Stomach smooth muscle (tissue), 2 donors: Measurements from ENCODE around the gene ST8SIA2.

Experiments
- H3K27ac ChIP-seq: one replicate; pipeline ENCODE4 v1.7.0; 2013; ENCODE audit warnings: mild to moderate bottlenecking, low read length, inconsistent platforms
- H3K27me3 ChIP-seq, 2 donors: one replicate each; pipeline ENCODE4 v1.7.0; 2013; ENCODE audit warnings: low read length in 2 of 2; ENCODE audit not compliant: insufficient read depth in 2 of 2, control insufficient read depth in 1 of 2
- H3K36me3 ChIP-seq, 2 donors: one replicate each; pipeline ENCODE4 v1.7.0; 2013; ENCODE audit warnings: low read length in 2 of 2; ENCODE audit not compliant: control insufficient read depth in 2 of 2, insufficient read depth in 2 of 2
- H3K4me1 ChIP-seq: one replicate; pipeline ENCODE4 v1.7.0; 2013; ENCODE audit warnings: low read length; ENCODE audit not compliant: control insufficient read depth, insufficient read depth
- H3K4me3 ChIP-seq, 2 donors: one replicate each; pipeline ENCODE4 v1.7.0; 2013; ENCODE audit warnings: low read length in 2 of 2
- H3K9ac ChIP-seq, 2 donors: one replicate each; pipeline ENCODE4 v1.7.0; 2013; ENCODE audit warnings: low read length in 2 of 2, mild to moderate bottlenecking in 1 of 2
- H3K9me3 ChIP-seq, 2 donors: one replicate each; pipeline ENCODE4 v1.7.0; 2013; ENCODE audit warnings: low read length in 2 of 2; ENCODE audit not compliant: control insufficient read depth in 2 of 2
- donor health status: healthy.
- donor health status: Pancreatic carcinoma.

ST8SIA2 gene

GRCh38 chr15:92399271-92399950 lies 5.7 kb downstream of the ST8SIA2 start:
- Histone ChIP-seq H3K4me1 (peaks cover 7% of the 10 kb centered on the region), H3K9me3 (no peaks in the 10 kb centered on the region), H3K27me3 (peaks cover 12 to 14% of the 10 kb centered on the region in 2 donors), H3K9ac (no peak overlapping the region), H3K36me3 (no peaks in the 10 kb centered on the region), H3K27ac (no peak overlapping the region), H3K4me3 (no peak overlapping the region)

- Histone ChIP-seq H3K9ac (no peak overlapping the region), H3K27me3 (peaks cover under 1 to 7% of the 10 kb centered on the region in 2 donors), H3K4me1 (no peaks in the 10 kb centered on the region), H3K9me3 (no peaks in the 10 kb centered on the region), H3K4me3 (no peak overlapping the region), H3K36me3 (no peaks in the 10 kb centered on the region), H3K27ac (no peak overlapping the region)
Observed at GRCh38 chr15:92400573-92400972, 6.9 kb downstream of the ST8SIA2 start.

- peaks cover 0 to 3% of the 10 kb centered on the region in 2 donors for H3K27me3 ChIP-seq
- no peaks in the 10 kb centered on the region for H3K9me3 ChIP-seq
- H3K27ac ChIP-seq, result no peak overlapping the region
Observed at GRCh38 chr15:92400980-92401787, 7.5 kb downstream of the ST8SIA2 start.

GRCh38 chr15:92402751-92403150 lies 9.1 kb downstream of the ST8SIA2 start:
- no peak overlapping the region for H3K27ac ChIP-seq
- H3K9me3 ChIP-seq, result no peaks in the 10 kb centered on the region
- H3K27me3 ChIP-seq, result peaks cover 0 to 3% of the 10 kb centered on the region in 2 donors
- no peaks in the 10 kb centered on the region for H3K36me3 ChIP-seq
- H3K4me3 ChIP-seq, result no peak overlapping the region
- no peaks in the 10 kb centered on the region for H3K4me1 ChIP-seq
- no peak overlapping the region for H3K9ac ChIP-seq

More at GRCh38 chr15:92400980-92401787, 7.5 kb downstream of the ST8SIA2 start:
- Histone ChIP-seq H3K36me3 (no peaks in the 10 kb centered on the region), H3K4me3 (no peak overlapping the region), H3K9ac (no peak overlapping the region), H3K4me1 (no peaks in the 10 kb centered on the region)

- Histone ChIP-seq H3K4me1 (no peaks in the 10 kb centered on the region), H3K4me3 (no peak overlapping the region), H3K27ac (no peak overlapping the region), H3K9ac (no peak overlapping the region), H3K36me3 (no peaks in the 10 kb centered on the region), H3K9me3 (no peaks in the 10 kb centered on the region), H3K27me3 (no peaks in the 10 kb centered on the region)
Observed at GRCh38 chr15:92405942-92406341, 12.3 kb downstream of the ST8SIA2 start.

- no peaks in the 10 kb centered on the region for H3K27me3 ChIP-seq
- H3K4me3 ChIP-seq, result no peak overlapping the region
- no peak overlapping the region for H3K27ac ChIP-seq
- no peak overlapping the region for H3K9ac ChIP-seq
- no peaks in the 10 kb centered on the region for H3K9me3 ChIP-seq
- H3K36me3 ChIP-seq, result no peaks in the 10 kb centered on the region
- H3K4me1 ChIP-seq, result no peaks in the 10 kb centered on the region
Observed at GRCh38 chr15:92407321-92407720, 13.6 kb downstream of the ST8SIA2 start.

- Histone ChIP-seq H3K4me1 (no peaks in the 10 kb centered on the region), H3K9ac (no peak overlapping the region), H3K36me3 (no peaks in the 10 kb centered on the region), H3K9me3 (no peaks in the 10 kb centered on the region), H3K27ac (no peak overlapping the region), H3K4me3 (no peak overlapping the region), H3K27me3 (no peaks in the 10 kb centered on the region)
Observed at GRCh38 chr15:92407916-92408315, 14.2 kb downstream of the ST8SIA2 start.

GRCh38 chr15:92409006-92409405 lies 15.3 kb downstream of the ST8SIA2 start:
- Histone ChIP-seq H3K36me3 (no peaks in the 10 kb centered on the region), H3K9ac (no peak overlapping the region), H3K27me3 (no peaks in the 10 kb centered on the region), H3K4me3 (no peak overlapping the region), H3K9me3 (no peaks in the 10 kb centered on the region), H3K27ac (no peak overlapping the region), H3K4me1 (no peaks in the 10 kb centered on the region)

GRCh38 chr15:92409521-92409920 lies 15.8 kb downstream of the ST8SIA2 start:
- no peaks in the 10 kb centered on the region for H3K36me3 ChIP-seq
- H3K9ac ChIP-seq, result no peak overlapping the region
- H3K4me1 ChIP-seq, result peaks cover under 1% of the 10 kb centered on the region
- no peaks in the 10 kb centered on the region for H3K27me3 ChIP-seq
- H3K27ac ChIP-seq, result no peak overlapping the region
- no peaks in the 10 kb centered on the region for H3K9me3 ChIP-seq
- no peak overlapping the region for H3K4me3 ChIP-seq

GRCh38 chr15:92410537-92410936 lies 16.9 kb downstream of the ST8SIA2 start:
- Histone ChIP-seq H3K36me3 (no peaks in the 10 kb centered on the region), H3K9ac (no peak overlapping the region), H3K9me3 (no peaks in the 10 kb centered on the region), H3K4me1 (peaks cover 6% of the 10 kb centered on the region), H3K27me3 (no peaks in the 10 kb centered on the region), H3K27ac (no peak overlapping the region), H3K4me3 (no peak overlapping the region)

- Histone ChIP-seq H3K9me3 (no peaks in the 10 kb centered on the region), H3K36me3 (no peaks in the 10 kb centered on the region), H3K27me3 (no peaks in the 10 kb centered on the region), H3K9ac (no peak overlapping the region), H3K4me1 (peaks cover 11% of the 10 kb centered on the region), H3K27ac (no peak overlapping the region), H3K4me3 (no peak overlapping the region)
Observed at GRCh38 chr15:92411256-92411655, 17.6 kb downstream of the ST8SIA2 start.
